Measurements from ENCODE around the gene HAPLN3.
A peak's percentile ranks its signal among the peaks of the same experiment; 100 is the strongest.

The HAPLN3 gene

DNA sequence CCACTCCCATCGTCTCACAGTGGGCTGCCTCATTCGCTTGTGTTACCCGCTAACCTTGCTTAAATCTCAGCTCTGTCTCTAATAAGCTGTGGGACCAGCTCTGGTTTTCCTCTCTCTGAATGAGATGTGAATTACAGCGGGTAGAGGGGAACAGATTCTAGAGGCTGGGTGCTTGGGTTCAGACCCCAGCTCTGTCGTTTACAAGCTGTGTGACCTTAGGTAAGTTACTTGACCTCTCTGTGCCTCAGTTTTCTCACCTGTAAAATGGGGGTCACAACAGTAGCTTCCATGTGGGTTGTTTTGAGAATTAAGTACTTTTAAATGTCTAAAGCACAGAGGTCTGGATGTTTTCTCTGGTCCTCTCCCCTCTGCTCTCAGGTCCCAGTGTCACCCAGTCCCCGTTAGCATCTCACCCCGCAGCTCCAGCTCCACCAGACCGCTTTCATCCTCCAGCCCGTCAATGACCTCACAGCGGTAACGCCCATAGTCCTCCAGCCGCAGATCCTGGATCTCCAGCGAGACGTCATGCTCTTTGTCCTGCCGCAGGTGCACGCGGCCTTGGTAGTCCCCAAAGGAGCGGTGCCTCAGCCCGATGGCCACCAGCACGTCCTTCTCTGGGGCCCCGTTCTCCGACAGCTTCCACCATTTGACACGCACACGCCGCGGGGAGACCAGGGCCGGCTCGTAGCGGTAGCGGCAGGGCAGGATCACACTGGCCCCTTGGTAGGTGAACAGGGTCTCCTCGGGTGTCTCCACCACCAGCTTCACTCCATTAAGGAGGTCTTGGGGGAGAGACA, 14.2 kb downstream of the HAPLN3 start:
- DNase-seq (ENCODE audit: low read depth, low spot score) = no peak
- ChIA-PET POLR2A (no interaction called here), CTCF (interaction anchor here (0.7 to 4.7 kb wide), 15 partner anchors 12 to 297 kb away, joined by 3 to 34 read pairs (median 3); no protein-coding TSS in a partner anchor)
- H3K4me3 ChIP-seq (ENCODE audit: low read depth, low read length) = no peak overlapping the region
- TF ChIP-seq, protein P1, sequence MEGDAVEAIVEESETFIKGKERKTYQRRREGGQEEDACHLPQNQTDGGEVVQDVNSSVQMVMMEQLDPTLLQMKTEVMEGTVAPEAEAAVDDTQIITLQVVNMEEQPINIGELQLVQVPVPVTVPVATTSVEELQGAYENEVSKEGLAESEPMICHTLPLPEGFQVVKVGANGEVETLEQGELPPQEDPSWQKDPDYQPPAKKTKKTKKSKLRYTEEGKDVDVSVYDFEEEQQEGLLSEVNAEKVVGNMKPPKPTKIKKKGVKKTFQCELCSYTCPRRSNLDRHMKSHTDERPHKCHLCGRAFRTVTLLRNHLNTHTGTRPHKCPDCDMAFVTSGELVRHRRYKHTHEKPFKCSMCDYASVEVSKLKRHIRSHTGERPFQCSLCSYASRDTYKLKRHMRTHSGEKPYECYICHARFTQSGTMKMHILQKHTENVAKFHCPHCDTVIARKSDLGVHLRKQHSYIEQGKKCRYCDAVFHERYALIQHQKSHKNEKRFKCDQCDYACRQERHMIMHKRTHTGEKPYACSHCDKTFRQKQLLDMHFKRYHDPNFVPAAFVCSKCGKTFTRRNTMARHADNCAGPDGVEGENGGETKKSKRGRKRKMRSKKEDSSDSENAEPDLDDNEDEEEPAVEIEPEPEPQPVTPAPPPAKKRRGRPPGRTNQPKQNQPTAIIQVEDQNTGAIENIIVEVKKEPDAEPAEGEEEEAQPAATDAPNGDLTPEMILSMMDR (IDR thresholded peaks at IDR 0.05; ENCODE audit: insufficient read depth, low read length, missing control alignments) = no peak

DNA sequence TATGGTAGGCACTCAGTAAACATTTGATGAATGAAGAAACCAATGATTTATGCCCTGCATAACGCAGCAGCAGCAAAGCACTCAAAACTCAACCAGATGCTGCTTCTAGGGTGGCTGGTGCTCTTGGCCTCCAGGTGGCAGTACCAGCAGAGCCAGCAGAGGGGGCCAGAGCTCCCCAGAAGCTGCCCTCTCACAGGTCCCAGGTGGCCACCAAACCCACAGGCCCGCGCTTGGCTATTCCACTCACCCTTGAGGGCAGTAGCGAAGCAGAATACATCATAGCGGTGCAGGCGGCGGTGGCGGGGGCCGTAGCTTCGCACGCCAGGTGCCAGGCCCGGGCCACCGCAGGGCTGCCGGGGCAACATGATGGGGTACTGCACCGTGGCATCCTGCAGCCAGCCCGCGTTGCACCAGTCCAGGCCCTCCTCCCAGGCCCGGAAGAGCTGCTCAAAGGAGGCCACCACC, 16.6 kb downstream of the HAPLN3 start:
- TF ChIP-seq, protein P1 (IDR thresholded peaks at IDR 0.05; ENCODE audit: insufficient read depth, low read length, missing control alignments) = peak; percentile 90
- no peak overlapping the region for H3K4me3 ChIP-seq (ENCODE audit: low read depth, low read length)
- ChIA-PET CTCF (interaction anchor here (0.7 to 4.7 kb wide), 34 partner anchors 10 to 393 kb away, joined by 3 to 42 read pairs (median 6); partner anchors contain the start of gene HAPLN3), POLR2A (no interaction called here)
- DNase-seq (ENCODE audit: low read depth, low spot score) = no peak

DNA sequence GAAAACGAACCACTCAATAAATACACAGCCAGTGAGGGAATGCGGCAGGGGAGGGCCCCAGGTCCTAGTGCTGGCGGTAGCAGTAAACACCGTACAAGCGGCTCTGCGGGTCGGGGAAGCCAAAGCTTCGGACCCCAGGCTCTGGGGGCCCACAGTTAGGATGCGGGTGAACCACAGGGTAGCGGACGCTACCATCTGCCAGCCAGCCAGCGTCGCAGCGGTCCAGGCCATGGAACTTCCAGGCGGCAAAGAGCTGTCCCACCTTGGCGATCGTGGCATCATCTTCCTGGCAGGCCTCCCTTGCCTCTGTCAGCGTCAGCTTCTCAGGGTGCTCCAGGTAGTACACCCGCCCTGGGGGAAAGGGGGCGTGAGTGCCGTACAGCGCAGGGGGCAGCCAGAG, 17.4 kb downstream of the HAPLN3 start:
- no peak for DNase-seq (ENCODE audit: low read depth, low spot score)
- POLR2A ChIA-PET = no interaction called here

DNA sequence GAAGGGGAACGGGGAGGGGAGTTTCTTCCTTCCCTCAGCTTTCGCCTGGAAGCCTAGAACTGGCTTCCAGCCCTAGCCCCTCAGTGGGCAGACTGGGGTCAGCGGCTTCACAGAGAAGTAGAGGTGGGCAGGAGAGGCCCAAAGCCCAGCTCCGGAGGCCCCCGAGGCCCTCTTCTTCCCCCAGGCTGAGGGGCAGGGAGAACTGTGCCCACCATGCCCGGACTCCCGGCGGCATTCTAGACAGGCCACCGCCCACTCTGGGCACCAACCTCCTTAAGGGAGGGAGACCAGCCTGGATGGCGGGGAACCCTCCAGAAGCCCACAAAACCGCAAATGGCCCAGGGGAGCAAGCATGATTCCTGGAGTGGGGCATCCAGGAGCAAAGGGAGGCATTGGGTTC, 17.9 kb downstream of the HAPLN3 start:
- no peak overlapping the region for H3K4me3 ChIP-seq (ENCODE audit: low read depth, low read length)
- TF ChIP-seq, protein P1 (IDR thresholded peaks at IDR 0.05; ENCODE audit: insufficient read depth, low read length, missing control alignments) = no peak
- CTCF ChIA-PET = interaction anchor here (1.2 to 4.7 kb wide), 10 partner anchors 12 to 424 kb away, joined by 3 to 42 read pairs (median 18); no protein-coding TSS in a partner anchor
- no peak for DNase-seq (ENCODE audit: low read depth, low spot score)
- POLR2A ChIA-PET = interaction anchor here (0.7 kb wide), 1 partner anchor 212 kb away, joined by 3 read pairs; no protein-coding TSS in a partner anchor

More for the DNA sequence above, 17.4 kb downstream of the HAPLN3 start:
- no peak overlapping the region for H3K4me3 ChIP-seq (ENCODE audit: low read depth, low read length)
- CTCF ChIA-PET = interaction anchor here (0.8 to 4.7 kb wide), 25 partner anchors 9 to 423 kb away, joined by 3 to 42 read pairs (median 9); partner anchors contain the start of gene HAPLN3
- TF ChIP-seq, protein P1 (IDR thresholded peaks at IDR 0.05; ENCODE audit: insufficient read depth, low read length, missing control alignments) = no peak

DNA sequence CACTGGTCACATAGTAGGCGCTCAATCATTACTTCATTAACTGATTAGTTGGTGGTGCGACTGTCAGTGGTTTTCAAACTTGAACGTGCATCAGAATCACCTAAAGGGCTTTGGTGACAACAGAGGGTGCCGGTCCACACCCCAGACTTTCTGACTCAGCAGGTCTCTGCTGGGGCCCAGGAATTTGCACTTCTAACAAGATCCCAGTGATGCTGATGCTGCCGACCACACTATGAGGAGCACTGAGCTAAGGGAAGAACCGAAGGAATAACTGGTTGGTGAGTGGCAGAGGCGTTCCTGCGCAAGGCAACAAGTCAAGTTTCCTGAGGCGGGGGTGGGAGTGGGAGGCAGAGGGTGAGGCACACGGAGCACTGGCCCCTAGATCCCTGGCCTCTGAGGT, 18.8 kb downstream of the HAPLN3 start:
- TF ChIP-seq, protein P1 (IDR thresholded peaks at IDR 0.05; ENCODE audit: insufficient read depth, low read length, missing control alignments) = no peak
- H3K4me3 ChIP-seq (ENCODE audit: low read depth, low read length) = no peak overlapping the region
- CTCF ChIA-PET = no interaction called here
- no peak for DNase-seq (ENCODE audit: low read depth, low spot score)
- POLR2A ChIA-PET = interaction anchor here (0.6 kb wide), 1 partner anchor 217 kb away, joined by 4 read pairs; no protein-coding TSS in a partner anchor

DNA sequence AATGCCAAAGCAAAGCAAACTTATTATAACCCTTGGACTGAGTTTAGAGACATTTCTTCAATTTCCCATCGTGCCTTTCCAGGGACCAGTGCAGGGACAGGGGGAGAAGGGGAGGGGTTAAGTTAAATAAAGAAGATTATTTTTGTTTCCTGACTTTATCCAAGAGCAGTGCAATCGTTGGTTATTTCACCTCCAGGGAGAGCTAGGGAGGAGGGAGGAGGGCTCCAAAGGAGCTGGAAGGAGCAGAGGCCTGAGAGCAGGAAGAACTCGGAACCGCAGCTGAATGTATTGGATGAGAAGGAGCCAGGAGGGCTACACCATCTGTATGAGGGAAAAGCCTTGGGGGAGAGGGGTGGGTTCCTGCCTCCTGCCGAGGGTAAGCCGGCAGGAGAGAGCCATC, 20.7 kb downstream of the HAPLN3 start:
- CTCF ChIA-PET = interaction anchor here (0.7 to 1.4 kb wide), 2 partner anchors 217 to 398 kb away, joined by 3 to 4 read pairs; no protein-coding TSS in a partner anchor
- DNase-seq (ENCODE audit: low read depth, low spot score) = no peak
- POLR2A ChIA-PET = interaction anchor here (0.6 kb wide), 1 partner anchor 166 kb away, joined by 4 read pairs; no protein-coding TSS in a partner anchor
- H3K4me3 ChIP-seq (ENCODE audit: low read depth, low read length) = no peak overlapping the region
- TF ChIP-seq, protein P1 (IDR thresholded peaks at IDR 0.05; ENCODE audit: insufficient read depth, low read length, missing control alignments) = no peak
